HepG2 (cell line): ENCODE results near the gene HBD. TPM values are rescaled to one million over a fixed set of nuclear protein-coding genes. Genes with fewer than 3 reads are reported as not detected.
"Not testable (repeated sequence)": the region's sequence is repeated elsewhere in the genome, so short reads cannot be mapped to it uniquely, and the experiment has no call there.

Experiments
- ATAC-seq: fragments of 200-7000 bp; cut with Tn5 transposase; 3 replicates; pipeline ENCODE4 v1.9.1; 2020; ENCODE audit warnings: mild to moderate bottlenecking, moderate library complexity
- BruUV-seq: library from RNA; stranded (reverse); fragments of 400-500 nt; replicated peaks from 2 replicates; lab custom pipeline; 2021; lab: Mats Ljungman, UMichigan
- CTCF ChIA-PET: fragments of 300-600 bp; formaldehyde crosslinking; extraction: SDS; loops from one replicate; lab custom pipeline; 2021; ENCODE audit warnings: low total read pairs, inconsistent platforms, low intra/inter-chr PET ratio; lab: Yijun Ruan, JAX
- POLR2A ChIA-PET: fragments of 350-600 bp; sonication (Branson Sonifier 250); formaldehyde crosslinking; loops from one replicate; lab custom pipeline; 2020; ENCODE audit warnings: antibody characterized with exemption, inconsistent platforms; lab: Yijun Ruan, JAX
- DNase-seq: peaks from one replicate; pipeline ENCODE4 v3.0.0-alpha.2; 2015; ENCODE audit warnings: low spot score
- FAIRE-seq: peaks from 3 replicates; lab custom pipeline; 2011; peaks lifted over from hg19 to GRCh38; lab: Jason Lieb, UNC
- H2AFZ ChIP-seq: one replicate; pipeline ENCODE4 v1.6.1; 2011; ENCODE audit warnings: low read length, inconsistent platforms
- H3K27ac ChIP-seq: fragments of 300-600 bp; 3 replicates; pipeline ENCODE4 v1.8.0; 2011; ENCODE audit warnings: mixed run types, mild to moderate bottlenecking, mixed read lengths, low read length, inconsistent platforms; ENCODE audit not compliant: insufficient read depth; ENCODE audit errors: extremely low read length
- H3K27me3 ChIP-seq, 2 experiments: fragments of 200-600 bp in 1 of 2; 2 replicates in 1 of 2; 3 replicates in 1 of 2; pipeline versions ENCODE4 v1.6.0 to v1.8.0; 2011; ENCODE audit warnings: low read length in 2 of 2, mild to moderate bottlenecking in 2 of 2, moderate library complexity in 2 of 2, inconsistent platforms in 1 of 2; ENCODE audit not compliant: insufficient read depth in 2 of 2, control insufficient read depth in 1 of 2
- H3K36me3 ChIP-seq, 2 experiments: fragments of 200-600 bp in 1 of 2; replicated peaks in 1 of 2; 2 replicates in 1 of 2; 3 replicates in 1 of 2; pipeline versions ENCODE4 v1.5.1 to v1.8.0; 2011; ENCODE audit warnings: low read length in 2 of 2, inconsistent platforms in 1 of 2; ENCODE audit not compliant: insufficient read depth in 2 of 2, control insufficient read depth in 1 of 2
- H3K4me1 ChIP-seq: 2 replicates; pipeline ENCODE4 v1.5.1; 2012; ENCODE audit warnings: low read length, inconsistent platforms; ENCODE audit not compliant: insufficient read depth
- H3K4me2 ChIP-seq: 2 replicates; pipeline ENCODE4 v1.6.0; 2011; ENCODE audit warnings: low read depth, low read length, inconsistent platforms
- H3K4me3 ChIP-seq, 3 experiments: fragments of 200-600 bp in 1 of 3; sonication (generic), shearing (Covaris generic) in 1 of 3; replicated peaks in 1 of 3; 2 replicates each; pipeline ENCODE4 v1.5.1; 2011 to 2016; ENCODE audit warnings: low read length in 3 of 3, inconsistent platforms in 2 of 3, low read depth in 2 of 3, mild to moderate bottlenecking in 2 of 3, control low read depth in 1 of 3, mixed read lengths in 1 of 3; ENCODE audit not compliant: insufficient read depth in 1 of 3
- H3K79me2 ChIP-seq: one replicate; pipeline ENCODE4 v1.6.1; 2011; ENCODE audit warnings: low read length, inconsistent platforms; ENCODE audit not compliant: insufficient read depth
- H3K9ac ChIP-seq: 2 replicates; pipeline ENCODE4 v1.6.0; 2011; ENCODE audit warnings: mild to moderate bottlenecking, low read depth, low read length, inconsistent platforms; ENCODE audit not compliant: insufficient read depth
- H3K9me3 ChIP-seq: 2 replicates; pipeline ENCODE4 v1.5.1; 2012; ENCODE audit warnings: mild to moderate bottlenecking, low read length
- H4K20me1 ChIP-seq: 2 replicates; pipeline ENCODE4 v1.6.0; 2011; ENCODE audit warnings: inconsistent platforms, mild to moderate bottlenecking, low read length, moderate library complexity; ENCODE audit not compliant: insufficient read depth
- HOXA3 ChIP-seq: sonication (generic); formaldehyde crosslinking; IDR thresholded peaks from 2 replicates; pipeline ENCODE4 v1.5.0; 2020; ENCODE audit warnings: missing genetic modification reagents
- IRF2 ChIP-seq: IDR thresholded peaks from 2 replicates; pipeline ENCODE4 v1.6.1; 2018; ENCODE audit warnings: missing genetic modification reagents, missing compliant biosample characterization
- MTA3 ChIP-seq: sonication (generic); formaldehyde crosslinking; IDR thresholded peaks from 2 replicates; pipeline ENCODE4 v1.4.0; 2020; ENCODE audit warnings: missing genetic modification reagents
- NFIB ChIP-seq: sonication (generic); formaldehyde crosslinking; IDR thresholded peaks from 2 replicates; pipeline ENCODE4 v1.9.0; 2021; ENCODE audit warnings: missing genetic modification reagents, mild to moderate bottlenecking, borderline replicate concordance
- NR3C1 ChIP-seq: sonication (generic); formaldehyde crosslinking; IDR thresholded peaks from 2 replicates; pipeline ENCODE4 v1.4.0; 2020; ENCODE audit warnings: missing genetic modification reagents
- ONECUT2 ChIP-seq: sonication (generic); formaldehyde crosslinking; IDR thresholded peaks from 2 replicates; pipeline ENCODE4 v1.4.0; 2020; ENCODE audit warnings: missing genetic modification reagents
- STAT6 ChIP-seq: sonication (generic); formaldehyde crosslinking; IDR thresholded peaks from 2 replicates; pipeline ENCODE4 v1.4.0; 2020; ENCODE audit warnings: missing genetic modification reagents, mild to moderate bottlenecking, borderline replicate concordance
- ZBTB14 ChIP-seq: sonication (generic); formaldehyde crosslinking; IDR thresholded peaks from 2 replicates; pipeline ENCODE4 v1.4.0; 2020; ENCODE audit warnings: missing genetic modification reagents
- ZNF33B ChIP-seq: sonication (generic); formaldehyde crosslinking; IDR thresholded peaks from 2 replicates; pipeline ENCODE4 v1.5.1; 2020; ENCODE audit warnings: mild to moderate bottlenecking, missing genetic modification reagents
- ZNF468 ChIP-seq: sonication (generic); formaldehyde crosslinking; IDR thresholded peaks from 2 replicates; pipeline ENCODE4 v1.8.0; 2022; ENCODE audit warnings: mild to moderate bottlenecking, moderate library complexity, missing genetic modification reagents
- ZNF737 ChIP-seq: sonication (generic); formaldehyde crosslinking; IDR thresholded peaks from 2 replicates; pipeline ENCODE4 v1.5.0; 2020; ENCODE audit warnings: missing genetic modification reagents, mild to moderate bottlenecking, borderline replicate concordance
- WGBS: methylation state at CpG from one replicate; pipeline ENCODE4 v1.1.6; 2017; ENCODE audit warnings: low lambda C conversion rate; 5-methylcytosine and 5-hydroxymethylcytosine counted together
- in situ Hi-C: cut with HindIII; loops from 2 replicates; pipeline ENCODE4 v1.10.0; 2017; ENCODE audit warnings: low pct_unique_long_range_greater_than_20kb; ENCODE audit not compliant: extremely low pct_ligation_motif_present
- intact Hi-C: fragments of 100-400 bp; cut with micrococcal nuclease; formaldehyde crosslinking; loops from one replicate; pipeline ENCODE4 v1.10.0; 2022; ENCODE audit not compliant: unreplicated experiment
- polyA plus RNA-seq, 8 experiments: library from polyadenylated mRNA; depleted of rRNA in 3 of 8; stranded (reverse) in 7 of 8; unstranded in 1 of 8; fragments of >200 nt; fragmentation: Illumina TruSeq in 4 of 8; extraction: Trizol in 4 of 8; gene quantifications; 2 replicates each; pipeline versions ENCODE4 v1.2.1 to v1.2.3, GENCODE V29; 2011 to 2016; ENCODE audit warnings: low read depth in 4 of 8, missing spikeins in 1 of 8, mixed read lengths in 1 of 8; ENCODE audit not compliant: insufficient read depth in 1 of 8
- total RNA-seq, 5 experiments: library from RNA; depleted of rRNA; stranded (reverse); fragments of >200 nt; fragmentation: Illumina TruSeq; extraction: Trizol; gene quantifications; 2 replicates each; pipeline ENCODE4 v1.2.3, GENCODE V29; 2016; ENCODE audit warnings: low read depth in 1 of 5

HBD gene
- total and polyA plus RNA-seq, 2 of the 13 experiments (the other 11 are each of a cell fraction or from before 2014, with no cell fraction given) = not detected

- TF ChIP-seq ZNF737 = no peak
- TF ChIP-seq NFIB = no peak
- no peak for TF ChIP-seq ZNF33B (CRISPR knock-in tag)
- TF ChIP-seq ZBTB14 = no peak
- TF ChIP-seq IRF2 (CRISPR knock-in tag) = no peak
- no peak for TF ChIP-seq MTA3
- no peak for TF ChIP-seq ONECUT2
- no peak for TF ChIP-seq STAT6 (CRISPR knock-in tag)
- TF ChIP-seq HOXA3 = no peak
- TF ChIP-seq NR3C1 = no peak
- no peak for TF ChIP-seq ZNF468 (CRISPR knock-in tag)
These were observed 16.4 kb upstream of the HBD start (continued) for GRCh38 chr11:5250543-5251204.

- H3K4me1 ChIP-seq, H3K9ac ChIP-seq, H3K27me3 ChIP-seq, H3K79me2 ChIP-seq, H2AFZ ChIP-seq, H3K4me2 ChIP-seq, H4K20me1 ChIP-seq, H3K27ac ChIP-seq, POLR2A ChIA-PET, CTCF ChIA-PET, intact Hi-C loops, H3K9me3 ChIP-seq, BruUV-seq, DNase-seq, FAIRE-seq, ATAC-seq, H3K36me3 ChIP-seq, H3K4me3 ChIP-seq, in situ Hi-C loops: not testable (repeated sequence)
- WGBS = 7% methylated on average over 3 of the region's 9 CpGs
These were observed 15.6 kb upstream of the HBD start, which contains the start of gene HBG1 for GRCh38 chr11:5249807-5250396. Gene HBG1 (minus strand): TSS chr11:5249857. CDS start chr11:5249804, 53 bp downstream.

GRCh38 chr11:5248498-5248897 is 14.2 kb upstream of the HBD start:
- intact Hi-C loops, FAIRE-seq, POLR2A ChIA-PET: not testable (repeated sequence)

More at GRCh38 chr11:5248498-5248897, 14.2 kb upstream of the HBD start:
- H2AFZ ChIP-seq, H3K9me3 ChIP-seq, H3K4me1 ChIP-seq, H3K4me3 ChIP-seq, H4K20me1 ChIP-seq, H3K36me3 ChIP-seq, DNase-seq, in situ Hi-C loops, CTCF ChIA-PET, H3K9ac ChIP-seq, BruUV-seq, ATAC-seq, H3K4me2 ChIP-seq, H3K27ac ChIP-seq, H3K79me2 ChIP-seq, H3K27me3 ChIP-seq: not testable (repeated sequence)
- WGBS = 64% methylated on average over 7 of the region's 7 CpGs
